ENCODE data around the gene SEC62.

Gene SEC62

DNA sequence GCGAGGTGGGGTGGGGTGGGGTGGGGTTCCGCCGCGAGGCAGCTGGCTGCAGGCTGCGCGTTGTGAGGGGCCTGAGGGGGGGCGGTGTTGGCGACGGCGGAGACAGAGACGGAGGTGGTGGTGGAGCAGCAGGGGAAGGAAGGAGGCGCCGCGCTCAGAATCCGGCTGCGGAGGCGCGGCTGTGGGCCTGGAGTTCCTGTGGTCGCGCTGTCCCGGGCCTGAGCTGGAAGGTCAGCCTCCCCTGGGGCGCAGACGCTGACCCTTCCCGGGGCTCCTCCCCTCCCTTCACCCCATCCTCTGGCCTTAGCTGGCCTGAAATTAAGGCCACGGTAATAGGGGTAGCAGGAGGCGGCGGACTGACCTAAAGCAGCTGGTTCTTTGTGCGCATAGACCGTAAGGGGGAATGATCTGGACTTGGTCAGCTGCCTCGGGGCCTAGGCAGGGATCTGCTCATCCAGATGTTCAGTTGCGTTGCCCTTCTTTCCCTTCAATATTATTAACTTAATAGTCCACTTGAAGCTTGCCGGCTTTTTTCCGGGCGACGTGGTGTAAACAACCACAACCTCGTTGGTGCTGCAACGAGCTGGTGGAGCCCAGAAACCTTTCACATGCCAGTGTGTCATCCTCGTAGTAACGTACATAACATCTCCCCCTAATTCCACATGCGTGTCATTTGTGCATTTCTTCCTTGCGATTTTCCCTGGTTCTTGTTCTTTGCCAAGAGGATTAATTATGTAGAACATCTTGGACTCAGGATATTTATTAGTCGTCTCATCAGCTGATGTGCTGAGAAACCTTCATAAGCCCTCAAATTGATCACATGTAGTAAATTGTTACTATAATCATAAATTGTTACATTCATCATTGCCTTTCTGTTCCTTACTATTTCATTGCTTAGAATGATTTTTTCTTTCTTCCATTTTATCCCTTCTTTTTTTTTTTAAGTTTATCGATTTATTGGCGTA is 626 bp downstream of the SEC62 start:
- no peaks in the 10 kb centered on the region for H3K27me3 ChIP-seq (ENCODE audit: insufficient read depth, poor library complexity, severe bottlenecking)
- H3K27ac ChIP-seq (replicated peaks): peak overlapping the region; percentile 94
- peak in 1 of 2 experiments; percentile 48 for DNase-seq (ENCODE audit: low read depth in 1 of 2, low spot score in 1 of 2)
- peak overlapping the region; percentile 89 for H3K4me3 ChIP-seq (replicated peaks; ENCODE audit: insufficient read depth, low read length)
- no peak for TF ChIP-seq POLR2AphosphoS5 (IDR thresholded peaks at IDR 0.05; ENCODE audit: low read depth)
- no peak for TF ChIP-seq CTCF (IDR thresholded peaks at IDR 0.05; ENCODE audit: insufficient read depth, low read length)
- no peak for TF ChIP-seq GABPA (IDR thresholded peaks at IDR 0.05; ENCODE audit: low read depth)
- TF ChIP-seq, protein P1, sequence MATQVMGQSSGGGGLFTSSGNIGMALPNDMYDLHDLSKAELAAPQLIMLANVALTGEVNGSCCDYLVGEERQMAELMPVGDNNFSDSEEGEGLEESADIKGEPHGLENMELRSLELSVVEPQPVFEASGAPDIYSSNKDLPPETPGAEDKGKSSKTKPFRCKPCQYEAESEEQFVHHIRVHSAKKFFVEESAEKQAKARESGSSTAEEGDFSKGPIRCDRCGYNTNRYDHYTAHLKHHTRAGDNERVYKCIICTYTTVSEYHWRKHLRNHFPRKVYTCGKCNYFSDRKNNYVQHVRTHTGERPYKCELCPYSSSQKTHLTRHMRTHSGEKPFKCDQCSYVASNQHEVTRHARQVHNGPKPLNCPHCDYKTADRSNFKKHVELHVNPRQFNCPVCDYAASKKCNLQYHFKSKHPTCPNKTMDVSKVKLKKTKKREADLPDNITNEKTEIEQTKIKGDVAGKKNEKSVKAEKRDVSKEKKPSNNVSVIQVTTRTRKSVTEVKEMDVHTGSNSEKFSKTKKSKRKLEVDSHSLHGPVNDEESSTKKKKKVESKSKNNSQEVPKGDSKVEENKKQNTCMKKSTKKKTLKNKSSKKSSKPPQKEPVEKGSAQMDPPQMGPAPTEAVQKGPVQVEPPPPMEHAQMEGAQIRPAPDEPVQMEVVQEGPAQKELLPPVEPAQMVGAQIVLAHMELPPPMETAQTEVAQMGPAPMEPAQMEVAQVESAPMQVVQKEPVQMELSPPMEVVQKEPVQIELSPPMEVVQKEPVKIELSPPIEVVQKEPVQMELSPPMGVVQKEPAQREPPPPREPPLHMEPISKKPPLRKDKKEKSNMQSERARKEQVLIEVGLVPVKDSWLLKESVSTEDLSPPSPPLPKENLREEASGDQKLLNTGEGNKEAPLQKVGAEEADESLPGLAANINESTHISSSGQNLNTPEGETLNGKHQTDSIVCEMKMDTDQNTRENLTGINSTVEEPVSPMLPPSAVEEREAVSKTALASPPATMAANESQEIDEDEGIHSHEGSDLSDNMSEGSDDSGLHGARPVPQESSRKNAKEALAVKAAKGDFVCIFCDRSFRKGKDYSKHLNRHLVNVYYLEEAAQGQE (IDR thresholded peaks at IDR 0.05; ENCODE audit: insufficient replicate concordance, low read depth): no peak
- TF ChIP-seq SPI1 (IDR thresholded peaks at IDR 0.05; ENCODE audit: borderline replicate concordance, low read depth): no peak

GRCh38 chr3:169968224-169968885 is 1.7 kb downstream of the SEC62 start:
- peak overlapping the region; percentile 94 for H3K27ac ChIP-seq (replicated peaks)

More at GRCh38 chr3:169968224-169968885, 1.7 kb downstream of the SEC62 start:
- DNase-seq (ENCODE audit: low read depth in 1 of 2, low spot score in 1 of 2): no peak
- TF ChIP-seq GABPA (IDR thresholded peaks at IDR 0.05; ENCODE audit: low read depth): no peak
- TF ChIP-seq SPI1 (IDR thresholded peaks at IDR 0.05; ENCODE audit: borderline replicate concordance, low read depth): no peak
- TF ChIP-seq CTCF (IDR thresholded peaks at IDR 0.05; ENCODE audit: insufficient read depth, low read length): no peak
- TF ChIP-seq, protein P1 (IDR thresholded peaks at IDR 0.05; ENCODE audit: insufficient replicate concordance, low read depth): no peak
- TF ChIP-seq POLR2AphosphoS5 (IDR thresholded peaks at IDR 0.05; ENCODE audit: low read depth): no peak
- Histone ChIP-seq H3K4me3 (replicated peaks; ENCODE audit: insufficient read depth, low read length) (peak overlapping the region; percentile 89), H3K27me3 (ENCODE audit: insufficient read depth, poor library complexity, severe bottlenecking) (no peaks in the 10 kb centered on the region)

Data from HL-60 (cell line).